Endothelial cell (in vitro differentiated cells): ENCODE measurements around the gene SELENOM. TPM values are rescaled to one million over a fixed set of nuclear protein-coding genes. Genes with fewer than 3 reads are reported as not detected.
"Not testable (repeated sequence)": the region's sequence is repeated elsewhere in the genome, so short reads cannot be mapped to it uniquely, and the experiment has no call there.

Experiments
- DNase-seq: peaks from one replicate; pipeline ENCODE4 v3.0.0; 2021; ENCODE audit warnings: low spot score
- H3K27ac Mint-ChIP-seq: one replicate; pipeline ENCODE4 v1.8.0; 2021; ENCODE audit warnings: mixed read lengths, inconsistent platforms; ENCODE audit not compliant: unreplicated experiment
- H3K27me3 Mint-ChIP-seq: one replicate; pipeline ENCODE4 v1.8.0; 2021; ENCODE audit warnings: mild to moderate bottlenecking, moderate library complexity, mixed read lengths, inconsistent platforms; ENCODE audit not compliant: unreplicated experiment
- H3K36me3 Mint-ChIP-seq: one replicate; pipeline ENCODE4 v1.8.0; 2021; ENCODE audit warnings: mild to moderate bottlenecking, low read depth, mixed read lengths, inconsistent platforms; ENCODE audit not compliant: unreplicated experiment
- H3K4me1 Mint-ChIP-seq: one replicate; pipeline ENCODE4 v1.8.0; 2021; ENCODE audit warnings: mild to moderate bottlenecking, mixed read lengths, inconsistent platforms; ENCODE audit not compliant: unreplicated experiment
- H3K4me3 Mint-ChIP-seq: one replicate; pipeline ENCODE4 v1.8.0; 2021; ENCODE audit warnings: mild to moderate bottlenecking, mixed read lengths, inconsistent platforms; ENCODE audit not compliant: unreplicated experiment
- H3K9me3 Mint-ChIP-seq: one replicate; pipeline ENCODE4 v1.8.0; 2021; ENCODE audit warnings: mixed read lengths, inconsistent platforms; ENCODE audit not compliant: unreplicated experiment
- CTCF ChIP-seq: fragments of 200-600 bp; sonication (generic); IDR thresholded peaks from one replicate; pipeline ENCODE4 v1.5.0; 2021; ENCODE audit warnings: antibody characterized with exemption; ENCODE audit not compliant: unreplicated experiment
- total RNA-seq: library from RNA; stranded (reverse); fragmentation: NEBNext Ultra II Directional; extraction: Animal tissue kit (Norgen Biotek cat#: 25700); gene quantifications from one replicate; pipeline ENCODE4 v1.2.1, GENCODE V29; 2021; ENCODE audit not compliant: unreplicated experiment

Gene SELENOM
- total RNA-seq, 1 donor from 2014 or later = 35.4 TPM

GRCh38 chr22:31079095-31079642 lies 28.2 kb downstream of the SELENOM start:
- peak overlapping the region; percentile 48 for H3K27ac Mint-ChIP-seq
- no peak overlapping the region for H3K4me3 Mint-ChIP-seq
- no peak for TF ChIP-seq CTCF
- H3K9me3 Mint-ChIP-seq = no peaks in the 10 kb centered on the region
- H3K27me3 Mint-ChIP-seq = peaks cover 13% of the 10 kb centered on the region
- no peak for DNase-seq
- peaks cover 26% of the 10 kb centered on the region for H3K36me3 Mint-ChIP-seq
- peaks cover 44% of the 10 kb centered on the region for H3K4me1 Mint-ChIP-seq

- Mint-ChIP-seq H3K4me1 (peaks cover 36% of the 10 kb centered on the region), H3K36me3 (peaks cover 18% of the 10 kb centered on the region), H3K27me3 (peaks cover 13% of the 10 kb centered on the region)
- H3K4me3 Mint-ChIP-seq, H3K9me3 Mint-ChIP-seq, H3K27ac Mint-ChIP-seq, DNase-seq: not testable (repeated sequence)
These were observed 29.0 kb downstream of the SELENOM start for GRCh38 chr22:31078389-31078788.

- no peak for TF ChIP-seq CTCF
- Mint-ChIP-seq H3K27me3 (peaks cover 13% of the 10 kb centered on the region), H3K4me3 (no peak overlapping the region), H3K9me3 (no peaks in the 10 kb centered on the region), H3K36me3 (peaks cover 11% of the 10 kb centered on the region), H3K27ac (no peak overlapping the region), H3K4me1 (peaks cover 36% of the 10 kb centered on the region)
- DNase-seq = no peak
These were observed 29.7 kb downstream of the SELENOM start for GRCh38 chr22:31077681-31078080.

- no peak for DNase-seq
- H3K9me3 Mint-ChIP-seq = no peaks in the 10 kb centered on the region
- no peaks in the 10 kb centered on the region for H3K36me3 Mint-ChIP-seq
- no peak overlapping the region for H3K27ac Mint-ChIP-seq
- no peak overlapping the region for H3K4me3 Mint-ChIP-seq
- H3K4me1 Mint-ChIP-seq = peaks cover 24% of the 10 kb centered on the region
- peaks cover 10% of the 10 kb centered on the region for H3K27me3 Mint-ChIP-seq
- TF ChIP-seq CTCF = no peak
These were observed 31.4 kb downstream of the SELENOM start for GRCh38 chr22:31075961-31076360.

GRCh38 chr22:31073545-31074145 lies 33.7 kb downstream of the SELENOM start:
- not testable (repeated sequence) for H3K36me3 Mint-ChIP-seq, H3K9me3 Mint-ChIP-seq, H3K4me3 Mint-ChIP-seq, H3K4me1 Mint-ChIP-seq, H3K27me3 Mint-ChIP-seq, DNase-seq
- peak overlapping the region; percentile 83 for H3K27ac Mint-ChIP-seq

GRCh38 chr22:31073125-31073524 lies 34.2 kb downstream of the SELENOM start:
- H3K27me3 Mint-ChIP-seq, H3K4me3 Mint-ChIP-seq, H3K9me3 Mint-ChIP-seq, H3K4me1 Mint-ChIP-seq, H3K36me3 Mint-ChIP-seq, DNase-seq: not testable (repeated sequence)
- peak overlapping the region; percentile 83 for H3K27ac Mint-ChIP-seq

GRCh38 chr22:31069691-31070314 lies 37.6 kb downstream of the SELENOM start:
- not testable (repeated sequence) for DNase-seq, H3K27ac Mint-ChIP-seq, H3K27me3 Mint-ChIP-seq, H3K9me3 Mint-ChIP-seq, H3K4me3 Mint-ChIP-seq, H3K36me3 Mint-ChIP-seq
- H3K4me1 Mint-ChIP-seq = peaks cover 19% of the 10 kb centered on the region
